ENCODE data around the gene TPI1. TPM values are rescaled to one million over a fixed set of nuclear protein-coding genes. Genes with fewer than 3 reads are reported as not detected.
"Not testable (repeated sequence)": the region's sequence is repeated elsewhere in the genome, so short reads cannot be mapped to it uniquely, and the experiment has no call there.

TPI1 gene
- total RNA-seq, 2 donors from 2014 or later = 1,893 to 2,116 TPM

DNA sequence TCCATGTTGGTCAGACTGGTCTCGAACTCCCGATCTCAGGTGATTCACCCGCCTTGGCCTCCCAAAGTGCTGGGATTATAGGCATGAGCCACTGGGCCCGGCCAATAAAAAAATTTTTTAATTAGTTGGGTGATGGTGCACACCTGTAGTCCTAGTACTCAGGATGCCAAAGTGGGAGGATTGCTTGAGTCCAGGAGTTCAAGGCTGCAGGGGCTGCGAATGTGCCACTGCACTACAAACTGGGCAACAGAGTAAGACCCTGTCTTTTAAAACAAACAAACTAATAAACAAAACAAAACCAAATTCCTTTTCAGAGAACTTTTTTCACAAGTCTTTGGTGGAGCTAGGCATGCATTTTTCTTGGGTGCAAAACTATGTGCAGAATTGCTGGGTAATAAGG lies 15.9 kb downstream of the TPI1 start:
- Mint-ChIP-seq H3K4me1 (no peaks in the 10 kb centered on the region), H3K4me3 (no peak overlapping the region), H3K9me3 (no peaks in the 10 kb centered on the region), H3K27me3 (no peaks in the 10 kb centered on the region), H3K27ac (no peak overlapping the region), H3K36me3 (ENCODE audit: low read depth) (peaks cover 46% of the 10 kb centered on the region)
- no peak for ATAC-seq (replicated peaks)

DNA sequence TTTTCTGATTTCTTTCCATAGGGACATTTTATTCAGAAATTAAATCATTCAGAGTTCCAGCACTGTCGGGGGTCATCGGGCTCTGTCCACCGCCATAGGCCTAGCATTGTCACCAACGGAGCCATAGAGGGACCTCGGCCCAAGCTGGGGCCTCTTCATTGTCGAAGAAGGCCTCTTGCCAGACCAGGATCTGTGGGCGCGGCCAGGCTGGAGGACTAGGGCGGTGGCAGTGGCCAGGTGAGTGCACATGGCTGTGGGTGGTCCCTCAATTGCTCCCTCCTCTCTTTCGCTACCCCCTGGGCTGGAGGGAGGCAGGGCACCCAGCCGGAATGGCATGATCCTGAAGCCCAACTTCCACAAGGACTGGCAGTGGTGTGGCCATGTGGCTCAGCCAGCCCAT lies 16.4 kb downstream of the TPI1 start:
- no peaks in the 10 kb centered on the region for H3K27me3 Mint-ChIP-seq
- peaks cover 45% of the 10 kb centered on the region for H3K36me3 Mint-ChIP-seq (ENCODE audit: low read depth)
- no peak overlapping the region for H3K27ac Mint-ChIP-seq
- no peak overlapping the region for H3K4me3 Mint-ChIP-seq
- no peak for ATAC-seq (replicated peaks)
- no peaks in the 10 kb centered on the region for H3K9me3 Mint-ChIP-seq
- no peaks in the 10 kb centered on the region for H3K4me1 Mint-ChIP-seq

DNA sequence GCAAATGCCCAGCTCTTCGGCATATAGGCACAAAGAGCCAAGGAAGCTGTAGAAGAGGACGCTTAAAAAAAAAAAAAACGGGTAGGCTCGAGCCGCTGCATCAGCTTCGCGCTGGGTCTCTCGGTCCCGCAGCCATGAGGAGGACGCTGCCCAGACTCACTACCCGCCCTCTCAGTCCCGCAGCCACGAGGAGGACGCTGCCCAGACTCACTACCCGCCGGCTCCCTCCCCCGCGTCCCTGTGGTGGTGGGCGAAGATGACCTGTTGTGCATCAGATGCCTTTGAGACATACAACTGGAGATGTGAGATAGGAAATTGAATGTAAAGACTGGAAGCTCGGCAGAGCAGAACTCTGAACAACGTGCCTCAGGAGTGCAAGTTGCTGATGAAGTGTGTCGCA lies 17.2 kb downstream of the TPI1 start:
- no peak overlapping the region for H3K4me3 Mint-ChIP-seq
- no peak for ATAC-seq (replicated peaks)
- H3K27ac Mint-ChIP-seq = no peak overlapping the region
- H3K36me3 Mint-ChIP-seq (ENCODE audit: low read depth) = peaks cover 39% of the 10 kb centered on the region
- no peaks in the 10 kb centered on the region for H3K27me3 Mint-ChIP-seq
- H3K4me1 Mint-ChIP-seq = no peaks in the 10 kb centered on the region
- no peaks in the 10 kb centered on the region for H3K9me3 Mint-ChIP-seq

DNA sequence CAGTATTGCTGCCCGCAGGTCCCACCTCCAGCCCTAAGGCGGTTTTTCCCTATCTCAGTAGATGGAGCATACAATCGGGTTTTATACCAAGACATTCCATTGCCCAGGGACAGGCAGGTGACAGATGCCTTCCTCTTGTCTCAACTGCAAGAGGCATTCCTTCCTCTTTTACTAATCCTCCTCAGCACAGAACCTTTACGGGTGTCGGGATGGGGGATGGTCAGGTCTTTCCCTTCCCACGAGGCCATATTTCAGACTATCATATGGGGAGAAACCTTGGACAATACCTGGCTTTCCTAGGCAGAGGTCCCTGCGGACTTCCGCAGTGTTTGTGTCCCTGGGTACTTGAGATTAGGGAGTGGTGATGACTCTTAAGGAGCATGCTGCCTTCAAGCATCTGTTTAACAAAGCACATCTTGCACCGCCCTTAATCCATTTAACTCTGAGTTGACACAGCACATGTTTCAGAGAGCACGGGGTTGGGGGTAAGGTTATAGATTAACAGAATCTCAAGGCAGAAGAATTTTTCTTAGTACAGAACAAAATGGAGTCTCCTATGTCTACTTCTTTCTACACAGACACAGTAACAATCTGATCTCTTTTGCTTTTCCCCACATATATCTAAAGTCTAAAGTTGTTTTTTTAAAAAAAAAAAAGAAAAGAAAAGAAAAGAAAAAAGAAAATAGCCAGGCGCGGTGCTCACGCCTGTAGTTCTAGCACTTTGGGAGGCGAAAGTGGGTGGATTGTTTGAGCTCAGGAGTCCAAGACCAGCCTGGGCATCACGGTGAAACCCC lies 19.1 kb downstream of the TPI1 start:
- H3K9me3 Mint-ChIP-seq = not testable (repeated sequence)

DNA sequence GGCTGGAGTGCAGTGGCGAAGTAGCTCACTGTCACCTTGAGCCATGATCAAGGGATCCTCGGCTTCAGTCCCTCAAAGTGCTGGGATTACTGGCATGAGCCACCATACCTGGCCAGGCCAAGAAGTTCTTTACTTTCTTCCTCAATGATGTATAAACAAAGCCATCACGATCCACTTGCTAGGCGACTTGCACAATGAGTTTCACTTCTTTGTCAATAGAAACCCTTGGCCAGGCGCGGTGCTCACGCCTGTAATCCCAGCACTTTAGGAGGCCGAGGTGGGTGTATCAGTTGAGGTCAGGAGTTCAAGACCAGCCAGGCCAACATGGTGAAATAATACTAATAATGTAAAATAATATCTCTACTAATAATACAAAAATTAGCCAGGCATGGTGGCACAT lies 20.1 kb downstream of the TPI1 start:
- H3K36me3 Mint-ChIP-seq (ENCODE audit: low read depth) = peaks cover 32% of the 10 kb centered on the region
- H3K9me3 Mint-ChIP-seq = no peaks in the 10 kb centered on the region
- peaks cover 4% of the 10 kb centered on the region for H3K4me1 Mint-ChIP-seq
- ATAC-seq (replicated peaks) = no peak
- H3K27me3 Mint-ChIP-seq = no peaks in the 10 kb centered on the region
- no peak overlapping the region for H3K27ac Mint-ChIP-seq
- no peak overlapping the region for H3K4me3 Mint-ChIP-seq

More for the DNA sequence above, 19.1 kb downstream of the TPI1 start:
- H3K27ac Mint-ChIP-seq; H3K4me3 Mint-ChIP-seq; ATAC-seq (replicated peaks); H3K27me3 Mint-ChIP-seq; H3K4me1 Mint-ChIP-seq: not testable (repeated sequence)
- H3K36me3 Mint-ChIP-seq (ENCODE audit: low read depth) = peaks cover 39% of the 10 kb centered on the region

DNA sequence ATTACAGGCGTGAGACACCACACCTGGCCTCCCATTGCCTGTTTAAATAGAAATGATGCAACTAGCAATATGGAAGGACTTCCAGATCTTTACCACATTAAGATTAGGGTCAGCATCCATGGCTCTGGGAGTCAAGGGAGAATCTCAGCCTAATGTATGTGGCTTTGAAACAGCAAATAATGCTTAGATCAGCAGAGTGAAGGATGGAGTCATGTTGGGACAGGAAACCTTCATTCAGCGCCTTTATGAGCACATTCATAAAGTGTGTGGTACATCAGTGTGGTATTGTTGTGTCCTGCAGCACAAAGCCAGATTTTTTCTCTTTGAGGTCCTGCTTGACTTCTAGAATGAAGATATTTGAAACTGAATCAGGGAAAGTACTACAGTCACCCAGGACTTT lies 21.0 kb downstream of the TPI1 start:
- Mint-ChIP-seq H3K4me1 (peaks cover 4% of the 10 kb centered on the region), H3K27ac (no peak overlapping the region), H3K9me3 (no peaks in the 10 kb centered on the region), H3K4me3 (no peak overlapping the region), H3K36me3 (ENCODE audit: low read depth) (peaks cover 23% of the 10 kb centered on the region), H3K27me3 (no peaks in the 10 kb centered on the region)
- ATAC-seq (replicated peaks) = no peak

DNA sequence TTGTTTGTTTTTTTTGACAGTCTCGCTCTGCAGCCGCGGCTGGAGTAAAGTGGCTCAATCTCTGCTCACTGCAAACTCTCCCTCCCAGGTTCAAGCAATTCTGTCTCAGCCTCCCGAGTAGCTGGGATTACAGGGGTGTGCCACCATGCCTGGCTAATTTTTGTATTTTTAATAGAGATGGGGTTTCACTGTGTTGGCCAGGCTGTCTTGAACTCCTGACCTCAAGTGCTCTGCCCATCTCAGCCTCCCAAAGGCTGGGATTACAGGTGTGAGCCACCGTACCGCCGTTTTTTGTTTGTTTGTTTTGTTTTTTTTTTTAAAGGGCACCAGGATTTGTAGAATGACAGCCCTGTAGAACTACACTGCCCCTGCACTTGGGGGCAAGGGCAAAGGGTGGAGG lies 21.5 kb downstream of the TPI1 start:
- H3K27ac Mint-ChIP-seq = not testable (repeated sequence)

DNA sequence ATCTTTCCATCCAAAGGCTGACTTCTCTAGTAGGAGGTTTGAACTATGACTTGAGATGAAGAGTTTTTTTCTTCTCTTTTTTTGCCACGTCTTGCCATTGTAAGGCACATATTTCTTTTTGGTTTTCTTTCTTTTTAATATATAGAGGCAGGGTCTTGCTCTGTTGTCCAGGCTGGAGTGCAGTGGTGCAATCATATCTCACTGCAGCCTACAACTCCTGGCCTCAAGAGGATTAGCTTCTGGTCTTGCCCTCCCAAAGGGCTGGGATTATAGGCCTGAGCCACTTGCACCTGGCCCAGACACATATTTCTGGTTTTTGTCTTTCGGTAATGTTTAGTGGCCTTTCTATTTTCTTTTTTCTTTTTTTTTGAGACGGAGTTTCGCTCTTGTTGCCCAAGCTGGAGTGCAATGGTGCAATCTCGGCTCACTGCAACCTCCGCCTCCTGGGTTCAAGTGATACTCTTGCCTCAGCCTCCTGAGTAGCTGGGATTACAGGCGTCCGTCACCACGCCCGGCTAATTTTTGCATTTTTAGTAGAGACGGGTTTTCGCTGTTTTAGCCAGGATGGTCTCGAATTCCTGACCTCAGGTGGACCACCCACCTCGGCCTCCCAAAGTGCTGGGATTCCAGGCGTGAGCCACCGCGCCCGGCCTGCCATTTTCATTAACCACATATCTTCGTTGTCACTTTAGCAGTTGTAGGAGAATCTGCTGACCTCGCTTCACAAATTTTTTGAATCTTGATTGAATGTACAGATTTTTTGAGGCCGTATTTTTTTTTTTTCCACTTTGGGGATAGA lies 22.6 kb downstream of the TPI1 start:
- not testable (repeated sequence) for ATAC-seq (replicated peaks)

More for the DNA sequence above, 21.5 kb downstream of the TPI1 start:
- not testable (repeated sequence) for H3K27me3 Mint-ChIP-seq; H3K9me3 Mint-ChIP-seq; H3K4me1 Mint-ChIP-seq; H3K4me3 Mint-ChIP-seq; ATAC-seq (replicated peaks)
- H3K36me3 Mint-ChIP-seq (ENCODE audit: low read depth) = peaks cover 19% of the 10 kb centered on the region

DNA sequence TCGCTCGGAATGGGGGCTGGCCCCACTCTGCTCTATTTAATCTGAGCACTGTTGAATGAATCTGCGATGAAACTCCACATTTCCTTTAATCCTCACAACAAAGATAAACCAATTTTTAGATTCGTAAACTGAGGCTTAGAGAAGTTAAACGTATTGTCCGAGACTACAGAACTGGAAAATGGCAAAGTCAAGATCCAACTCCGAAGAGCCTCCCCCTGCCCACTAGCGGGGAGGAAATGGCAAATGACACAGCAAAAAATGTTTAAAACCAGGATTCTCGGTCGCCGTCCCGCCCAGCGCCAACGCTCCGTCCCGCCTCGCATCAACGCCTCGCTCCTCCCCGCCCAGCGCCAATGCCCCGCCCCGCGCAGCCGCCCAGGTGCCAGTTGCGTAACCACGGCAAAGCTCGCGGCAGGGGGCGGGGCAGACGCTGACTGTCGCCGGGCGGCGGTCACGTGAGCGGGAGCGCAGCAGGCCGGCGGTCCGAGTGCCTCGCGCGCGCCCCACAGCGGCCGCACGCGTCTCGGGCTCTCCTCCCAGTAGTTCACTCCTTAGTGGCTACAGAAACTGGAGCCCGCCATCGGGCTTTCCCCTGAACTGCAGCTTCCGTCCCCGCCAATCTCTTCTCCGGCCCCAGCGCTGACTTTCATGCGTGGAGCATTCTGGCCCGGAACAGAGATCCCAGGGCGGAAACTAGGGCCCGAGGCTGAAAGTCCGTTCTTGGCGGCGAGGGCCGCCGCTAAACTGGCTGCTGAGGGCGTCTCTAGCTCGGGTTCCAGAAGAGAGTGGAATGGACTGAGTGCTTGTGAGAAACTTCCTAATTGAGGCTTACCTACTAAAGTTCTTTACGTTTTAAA lies 23.7 kb downstream of the TPI1 start:
- H3K4me3 Mint-ChIP-seq = peak overlapping the region; percentile 85
- H3K4me1 Mint-ChIP-seq = peaks cover 4% of the 10 kb centered on the region
- no peaks in the 10 kb centered on the region for H3K36me3 Mint-ChIP-seq (ENCODE audit: low read depth)
- H3K27me3 Mint-ChIP-seq = no peaks in the 10 kb centered on the region
- peak overlapping the region; percentile 90 for H3K27ac Mint-ChIP-seq
- H3K9me3 Mint-ChIP-seq = no peaks in the 10 kb centered on the region
- peak; percentile 96 for ATAC-seq (replicated peaks)

More for the DNA sequence above, 22.6 kb downstream of the TPI1 start:
- not testable (repeated sequence) for H3K9me3 Mint-ChIP-seq; H3K36me3 Mint-ChIP-seq (ENCODE audit: low read depth); H3K27me3 Mint-ChIP-seq; H3K4me1 Mint-ChIP-seq
- H3K27ac Mint-ChIP-seq = peak overlapping the region; percentile 90
- H3K4me3 Mint-ChIP-seq = peak overlapping the region; percentile 85

DNA sequence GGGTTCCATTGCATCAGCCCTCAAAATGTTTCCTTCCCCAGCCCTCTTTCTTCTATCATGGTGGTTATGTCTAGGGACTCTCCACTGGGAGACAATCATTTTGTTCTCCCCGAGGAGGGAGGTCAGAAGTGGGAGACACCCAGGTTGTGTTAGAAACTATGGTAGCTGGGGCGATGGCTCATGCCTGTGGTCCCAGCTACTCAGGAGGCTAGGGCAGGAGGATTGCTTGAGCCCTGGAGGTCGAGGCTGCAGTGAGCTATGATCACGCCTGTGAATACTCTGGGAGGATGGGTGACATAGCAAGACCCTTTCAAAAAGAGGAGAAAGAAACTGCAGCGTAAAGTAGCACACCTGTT lies 24.3 kb downstream of the TPI1 start:
- ATAC-seq (replicated peaks) = peak; percentile 11
- Mint-ChIP-seq H3K4me1 (peaks cover 4% of the 10 kb centered on the region), H3K4me3 (peak overlapping the region; percentile 85), H3K27me3 (no peaks in the 10 kb centered on the region), H3K36me3 (ENCODE audit: low read depth) (no peaks in the 10 kb centered on the region), H3K27ac (peak overlapping the region; percentile 90), H3K9me3 (no peaks in the 10 kb centered on the region)

DNA sequence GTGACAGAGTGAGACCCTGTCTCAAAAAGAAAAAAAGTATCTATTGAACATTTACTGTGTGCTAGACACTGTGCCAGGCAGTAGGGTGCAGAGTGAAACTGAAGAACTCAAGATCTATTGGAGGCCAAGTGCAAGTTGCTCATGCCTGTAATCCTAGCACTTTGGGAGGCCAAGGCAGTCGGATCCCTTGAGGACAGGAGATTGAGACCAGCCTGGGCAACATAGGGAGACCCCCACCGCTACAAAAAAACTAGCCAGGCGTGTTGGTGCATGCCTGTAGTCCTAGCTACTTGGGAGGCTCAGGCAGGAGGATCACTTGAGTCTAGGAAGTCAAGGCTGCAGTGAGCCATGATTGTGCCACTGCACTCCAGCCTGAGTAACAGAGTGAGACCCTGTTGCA lies 25.4 kb downstream of the TPI1 start:
- not testable (repeated sequence) for H3K27ac Mint-ChIP-seq
- H3K4me3 Mint-ChIP-seq = peak overlapping the region; percentile 85

DNA sequence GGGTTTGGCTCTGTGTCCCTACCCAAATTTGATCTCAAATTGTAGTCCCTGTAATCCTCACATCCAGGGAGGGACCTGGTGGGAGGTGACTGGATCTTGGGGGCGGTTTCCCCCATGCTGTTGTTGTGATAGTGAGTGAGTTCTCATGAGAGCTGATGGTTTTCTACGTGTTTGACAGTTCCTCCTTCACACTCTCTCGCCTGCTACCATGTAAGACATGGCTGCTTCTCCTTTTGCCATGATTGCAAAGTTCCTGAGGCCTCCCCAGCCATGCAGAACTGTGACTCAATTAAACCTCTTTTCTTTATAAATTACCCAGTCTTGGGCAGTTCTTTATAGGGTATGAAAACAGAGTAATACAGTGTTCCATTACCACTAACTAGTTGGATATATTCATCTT lies 27.0 kb downstream of the TPI1 start:
- no peak overlapping the region for H3K4me3 Mint-ChIP-seq
- H3K9me3 Mint-ChIP-seq = no peaks in the 10 kb centered on the region
- no peaks in the 10 kb centered on the region for H3K27me3 Mint-ChIP-seq
- ATAC-seq (replicated peaks) = no peak
- no peaks in the 10 kb centered on the region for H3K36me3 Mint-ChIP-seq (ENCODE audit: low read depth)
- H3K27ac Mint-ChIP-seq = no peak overlapping the region
- H3K4me1 Mint-ChIP-seq = peaks cover 4% of the 10 kb centered on the region

More for the DNA sequence above, 25.4 kb downstream of the TPI1 start:
- not testable (repeated sequence) for H3K4me1 Mint-ChIP-seq; H3K27me3 Mint-ChIP-seq; H3K36me3 Mint-ChIP-seq (ENCODE audit: low read depth); ATAC-seq (replicated peaks); H3K9me3 Mint-ChIP-seq

DNA sequence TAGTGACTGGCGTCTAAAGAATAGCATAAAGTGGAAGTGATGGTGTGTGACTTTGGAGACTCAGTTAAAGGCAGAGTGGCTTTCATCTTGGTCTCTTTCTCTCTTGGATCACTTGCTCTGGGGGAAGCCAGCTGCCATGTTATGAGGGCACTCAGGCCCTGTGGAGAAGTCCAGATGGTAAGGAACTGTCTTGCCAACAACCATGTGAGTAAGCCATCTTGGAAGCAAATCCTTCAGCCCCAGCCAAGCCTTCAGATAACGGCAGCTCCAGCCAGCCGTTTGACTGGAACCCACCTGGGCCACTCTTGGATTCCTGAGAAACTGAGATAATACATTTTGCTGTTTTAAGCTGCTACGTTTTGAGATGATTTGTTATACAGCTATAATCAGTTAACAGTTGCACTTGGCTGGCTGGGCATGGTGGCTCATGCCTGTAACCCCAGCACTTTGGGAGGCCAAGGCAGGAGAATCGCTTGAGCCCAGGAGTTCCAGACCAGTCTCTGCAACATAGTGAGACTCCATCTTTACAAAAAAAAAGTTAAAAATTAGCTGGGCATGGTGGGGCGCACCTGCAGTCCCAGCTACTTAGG lies 29.6 kb downstream of the TPI1 start:
- no peaks in the 10 kb centered on the region for H3K9me3 Mint-ChIP-seq
- H3K27me3 Mint-ChIP-seq = no peaks in the 10 kb centered on the region
- no peak overlapping the region for H3K4me3 Mint-ChIP-seq
- no peaks in the 10 kb centered on the region for H3K36me3 Mint-ChIP-seq (ENCODE audit: low read depth)
- H3K4me1 Mint-ChIP-seq = no peaks in the 10 kb centered on the region
- no peak for ATAC-seq (replicated peaks)
- no peak overlapping the region for H3K27ac Mint-ChIP-seq

DNA sequence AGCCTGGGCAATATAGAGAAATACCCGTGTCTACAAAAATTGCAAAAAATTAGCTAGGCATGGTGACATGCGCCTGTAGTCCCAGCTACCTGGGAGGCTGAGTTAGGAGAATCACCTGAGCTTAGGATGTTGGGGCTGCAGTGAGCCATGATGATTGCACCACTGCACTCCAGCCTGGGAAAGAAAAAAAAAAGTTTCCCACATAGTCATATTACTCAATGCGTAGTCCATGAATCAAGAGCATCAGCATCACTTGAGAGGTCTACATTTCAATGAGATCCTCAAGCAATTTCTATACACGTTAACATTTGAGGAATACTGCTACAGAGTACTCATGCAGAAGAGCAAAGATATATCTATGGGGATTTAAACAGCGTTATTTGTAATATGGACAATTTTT lies 32.1 kb downstream of the TPI1 start:
- no peaks in the 10 kb centered on the region for H3K36me3 Mint-ChIP-seq (ENCODE audit: low read depth)
- ATAC-seq (replicated peaks) = no peak
- no peaks in the 10 kb centered on the region for H3K9me3 Mint-ChIP-seq
- no peak overlapping the region for H3K4me3 Mint-ChIP-seq
- H3K4me1 Mint-ChIP-seq = peaks cover 4% of the 10 kb centered on the region
- no peak overlapping the region for H3K27ac Mint-ChIP-seq
- H3K27me3 Mint-ChIP-seq = no peaks in the 10 kb centered on the region
